ENCODE measurements around the gene SELENOW. TPM values are rescaled to one million over a fixed set of nuclear protein-coding genes. Genes with fewer than 3 reads are reported as not detected.
A peak's percentile ranks its signal among the peaks of the same experiment; 100 is the strongest.
"Not testable (repeated sequence)": the region's sequence is repeated elsewhere in the genome, so short reads cannot be mapped to it uniquely, and the experiment has no call there.

SELENOW gene
- polyA plus RNA-seq, 1 experiment = 293 TPM

- Histone ChIP-seq H3K27me3 (ENCODE audit: control insufficient read depth, insufficient read depth, low read length) (no peaks in the 10 kb centered on the region), H3K36me3 (ENCODE audit: control insufficient read depth, insufficient read depth, low read length) (no peaks in the 10 kb centered on the region), H3K4me3 (ENCODE audit: low read depth, low read length) (no peak overlapping the region)
- POLR2A ChIA-PET = no interaction called here
- CTCF ChIA-PET = interaction anchor here (1.0 to 3.4 kb wide), 8 partner anchors 9 to 53 kb away, joined by 3 to 21 read pairs (median 7); partner anchors contain the start of gene EHD2
- TF ChIP-seq, protein P1, sequence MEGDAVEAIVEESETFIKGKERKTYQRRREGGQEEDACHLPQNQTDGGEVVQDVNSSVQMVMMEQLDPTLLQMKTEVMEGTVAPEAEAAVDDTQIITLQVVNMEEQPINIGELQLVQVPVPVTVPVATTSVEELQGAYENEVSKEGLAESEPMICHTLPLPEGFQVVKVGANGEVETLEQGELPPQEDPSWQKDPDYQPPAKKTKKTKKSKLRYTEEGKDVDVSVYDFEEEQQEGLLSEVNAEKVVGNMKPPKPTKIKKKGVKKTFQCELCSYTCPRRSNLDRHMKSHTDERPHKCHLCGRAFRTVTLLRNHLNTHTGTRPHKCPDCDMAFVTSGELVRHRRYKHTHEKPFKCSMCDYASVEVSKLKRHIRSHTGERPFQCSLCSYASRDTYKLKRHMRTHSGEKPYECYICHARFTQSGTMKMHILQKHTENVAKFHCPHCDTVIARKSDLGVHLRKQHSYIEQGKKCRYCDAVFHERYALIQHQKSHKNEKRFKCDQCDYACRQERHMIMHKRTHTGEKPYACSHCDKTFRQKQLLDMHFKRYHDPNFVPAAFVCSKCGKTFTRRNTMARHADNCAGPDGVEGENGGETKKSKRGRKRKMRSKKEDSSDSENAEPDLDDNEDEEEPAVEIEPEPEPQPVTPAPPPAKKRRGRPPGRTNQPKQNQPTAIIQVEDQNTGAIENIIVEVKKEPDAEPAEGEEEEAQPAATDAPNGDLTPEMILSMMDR (IDR thresholded peaks at IDR 0.05; ENCODE audit: insufficient read depth, low read depth, low read length) = no peak
- no peak for DNase-seq (ENCODE audit: low read depth)
These were observed 11.8 kb upstream of the SELENOW start for GRCh38 chr19:47766670-47767069.

DNA sequence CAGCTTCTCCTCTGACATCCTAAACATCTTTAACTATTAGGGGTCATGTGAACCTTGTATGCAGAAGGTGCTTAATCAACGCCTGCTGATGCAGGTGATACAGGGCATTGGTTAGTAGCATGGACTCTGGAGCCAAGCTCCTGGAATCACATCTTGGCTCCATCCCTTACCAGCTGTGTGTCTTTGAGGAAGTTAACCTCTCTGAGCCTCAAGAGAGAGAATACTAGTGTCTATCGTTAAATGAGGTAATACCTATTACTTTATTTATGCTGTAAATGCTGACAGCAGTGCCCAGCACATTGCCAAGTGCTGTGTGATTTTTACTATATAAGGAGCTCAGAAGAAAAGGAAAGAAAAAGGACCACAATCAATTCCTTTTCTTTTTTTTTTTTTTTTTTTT is 11.2 kb upstream of the SELENOW start:
- Histone ChIP-seq H3K27me3 (ENCODE audit: control insufficient read depth, insufficient read depth, low read length) (no peaks in the 10 kb centered on the region), H3K4me3 (ENCODE audit: low read depth, low read length) (no peak overlapping the region), H3K36me3 (ENCODE audit: control insufficient read depth, insufficient read depth, low read length) (no peaks in the 10 kb centered on the region)
- DNase-seq (ENCODE audit: low read depth) = no peak
- TF ChIP-seq, protein P1 (IDR thresholded peaks at IDR 0.05; ENCODE audit: insufficient read depth, low read depth, low read length) = no peak
- POLR2A ChIA-PET = no interaction called here
- CTCF ChIA-PET = interaction anchor here (0.6 to 3.4 kb wide), 9 partner anchors 9 to 97 kb away, joined by 3 to 21 read pairs (median 7); partner anchors contain the start of gene EHD2

GRCh38 chr19:47768604-47769003 is 9.9 kb upstream of the SELENOW start:
- Histone ChIP-seq H3K4me3 (ENCODE audit: low read depth, low read length) (no peak overlapping the region), H3K27me3 (ENCODE audit: control insufficient read depth, insufficient read depth, low read length) (no peaks in the 10 kb centered on the region), H3K36me3 (ENCODE audit: control insufficient read depth, insufficient read depth, low read length) (no peaks in the 10 kb centered on the region)
- TF ChIP-seq, protein P1 (IDR thresholded peaks at IDR 0.05; ENCODE audit: insufficient read depth, low read depth, low read length) = peak; percentile 9; the same call in 1 of the 2 replicates
- CTCF ChIA-PET = interaction anchor here (0.5 to 0.7 kb wide), 2 partner anchors 333 to 341 kb away, joined by 3 to 4 read pairs; no protein-coding TSS in a partner anchor
- POLR2A ChIA-PET = no interaction called here
- DNase-seq (ENCODE audit: low read depth) = no peak

DNA sequence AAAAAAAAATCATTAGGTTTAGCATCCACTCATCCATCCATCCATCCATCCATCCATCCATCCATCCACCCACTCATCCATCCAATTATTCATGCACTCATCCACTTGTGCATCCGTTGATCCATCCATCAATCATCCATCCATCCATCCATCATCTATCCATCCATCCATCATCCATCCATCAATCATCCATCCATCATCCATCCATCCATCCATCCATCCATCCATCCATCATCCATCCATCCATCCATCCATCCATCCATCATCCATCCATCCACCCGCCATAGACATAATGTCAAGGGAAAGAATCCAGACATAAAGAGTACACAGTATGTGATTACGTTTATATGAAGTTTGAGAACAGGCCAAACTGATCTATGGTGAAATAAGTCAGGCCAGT is 9.0 kb upstream of the SELENOW start:
- Histone ChIP-seq H3K4me3 (ENCODE audit: low read depth, low read length) (no peak overlapping the region), H3K27me3 (ENCODE audit: control insufficient read depth, insufficient read depth, low read length) (no peaks in the 10 kb centered on the region), H3K36me3 (ENCODE audit: control insufficient read depth, insufficient read depth, low read length) (no peaks in the 10 kb centered on the region)
- TF ChIP-seq, protein P1 (IDR thresholded peaks at IDR 0.05; ENCODE audit: insufficient read depth, low read depth, low read length) = no peak
- ChIA-PET POLR2A (no interaction called here), CTCF (no interaction called here)
- no peak for DNase-seq (ENCODE audit: low read depth)

DNA sequence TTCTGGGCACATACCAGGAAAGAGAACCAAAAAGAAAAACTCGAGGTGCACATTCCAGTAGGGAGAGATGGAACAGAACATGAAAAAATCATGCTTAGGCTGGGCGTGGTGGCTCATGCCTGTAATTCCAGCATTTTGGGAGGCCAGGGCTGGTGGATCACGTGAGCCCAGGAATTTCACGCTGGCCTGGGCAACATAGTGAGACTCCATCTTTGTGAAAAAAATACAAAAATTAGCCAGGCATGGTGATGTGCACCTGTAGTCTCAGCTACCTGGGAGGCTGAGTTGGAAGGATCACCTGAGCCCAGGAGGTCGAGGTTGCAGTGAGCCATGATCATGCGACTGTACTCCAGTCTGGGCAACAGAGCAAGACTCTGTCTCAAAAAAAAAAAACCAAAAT is 7.2 kb upstream of the SELENOW start:
- H3K36me3 ChIP-seq (ENCODE audit: control insufficient read depth, insufficient read depth, low read length); CTCF ChIA-PET; H3K4me3 ChIP-seq (ENCODE audit: low read depth, low read length); DNase-seq (ENCODE audit: low read depth); POLR2A ChIA-PET; H3K27me3 ChIP-seq (ENCODE audit: control insufficient read depth, insufficient read depth, low read length): not testable (repeated sequence)

GRCh38 chr19:47776568-47776967 is 1.9 kb upstream of the SELENOW start:
- DNase-seq (ENCODE audit: low read depth) = no peak
- ChIA-PET CTCF (interaction anchor here (1.1 to 1.3 kb wide), 4 partner anchors 9 to 93 kb away, joined by 3 to 5 read pairs (median 3); no protein-coding TSS in a partner anchor), POLR2A (interaction anchor here (0.6 kb wide), 1 partner anchor 9 kb away, joined by 3 read pairs; no protein-coding TSS in a partner anchor)
- Histone ChIP-seq H3K27me3 (ENCODE audit: control insufficient read depth, insufficient read depth, low read length) (no peaks in the 10 kb centered on the region), H3K36me3 (ENCODE audit: control insufficient read depth, insufficient read depth, low read length) (peaks cover 8% of the 10 kb centered on the region), H3K4me3 (ENCODE audit: low read depth, low read length) (no peak overlapping the region)
- TF ChIP-seq, protein P1 (IDR thresholded peaks at IDR 0.05; ENCODE audit: insufficient read depth, low read depth, low read length) = no peak

DNA sequence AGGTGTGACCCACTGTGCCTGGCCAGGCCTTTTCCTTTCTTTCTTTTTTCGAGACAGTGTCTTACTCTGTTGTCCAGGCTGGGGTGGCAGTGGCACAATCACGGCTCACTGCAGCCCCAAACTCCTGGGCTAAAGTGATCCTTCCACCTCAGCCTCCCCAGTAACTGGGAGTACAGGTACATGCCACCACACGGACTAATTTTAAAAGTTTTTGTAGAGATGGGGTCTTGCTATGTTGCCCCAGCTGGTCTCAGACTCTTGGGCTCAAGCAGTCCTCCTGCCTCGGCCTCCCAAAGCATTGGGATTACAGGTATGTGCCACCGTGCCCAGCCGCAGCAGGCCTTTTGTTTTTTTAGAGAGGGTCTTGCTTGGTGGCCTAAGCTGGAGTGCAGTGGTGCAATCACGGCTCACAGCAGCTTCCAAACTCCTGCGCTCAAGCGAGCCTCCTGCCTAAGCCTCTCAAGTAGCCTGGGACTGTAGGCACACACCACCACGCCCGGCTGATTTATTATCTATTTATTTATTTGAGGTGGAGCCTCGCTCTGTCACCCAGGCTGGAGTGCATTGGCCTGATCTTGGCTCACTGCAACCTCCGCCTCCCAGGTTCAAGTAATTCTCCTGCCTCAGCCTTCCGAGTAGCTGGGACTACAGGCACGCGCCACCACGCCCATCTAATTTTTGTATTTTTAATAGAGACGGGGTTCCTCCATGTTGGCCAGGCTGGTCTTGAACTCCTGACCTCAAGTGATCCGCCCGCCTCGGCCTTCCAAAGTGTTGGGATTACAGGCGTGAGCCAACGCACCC is 1.1 kb upstream of the SELENOW start:
- H3K4me3 ChIP-seq (ENCODE audit: low read depth, low read length) = peak overlapping the region; percentile 93
- POLR2A ChIA-PET; DNase-seq (ENCODE audit: low read depth); H3K27me3 ChIP-seq (ENCODE audit: control insufficient read depth, insufficient read depth, low read length): not testable (repeated sequence)
- H3K36me3 ChIP-seq (ENCODE audit: control insufficient read depth, insufficient read depth, low read length) = peaks cover 10% of the 10 kb centered on the region
- CTCF ChIA-PET = interaction anchor here (0.9 to 2.2 kb wide), 4 partner anchors 12 to 92 kb away, joined by 3 to 5 read pairs (median 4); no protein-coding TSS in a partner anchor
